Stimulated activated CD8-positive, alpha-beta memory T cell treated with anti-CD3 and anti-CD28 coated beads, Interleukin-15, amount 100 ng/mL, for 1 hour (primary cell): ENCODE measurements around the gene MEX3D.
"Not testable (repeated sequence)": the region's sequence is repeated elsewhere in the genome, so short reads cannot be mapped to it uniquely, and the experiment has no call there.

Source experiments
- DNase-seq: peaks from one replicate; pipeline ENCODE4 v3.0.0-alpha.2; 2020; ENCODE audit warnings: low read depth

The MEX3D gene

DNA sequence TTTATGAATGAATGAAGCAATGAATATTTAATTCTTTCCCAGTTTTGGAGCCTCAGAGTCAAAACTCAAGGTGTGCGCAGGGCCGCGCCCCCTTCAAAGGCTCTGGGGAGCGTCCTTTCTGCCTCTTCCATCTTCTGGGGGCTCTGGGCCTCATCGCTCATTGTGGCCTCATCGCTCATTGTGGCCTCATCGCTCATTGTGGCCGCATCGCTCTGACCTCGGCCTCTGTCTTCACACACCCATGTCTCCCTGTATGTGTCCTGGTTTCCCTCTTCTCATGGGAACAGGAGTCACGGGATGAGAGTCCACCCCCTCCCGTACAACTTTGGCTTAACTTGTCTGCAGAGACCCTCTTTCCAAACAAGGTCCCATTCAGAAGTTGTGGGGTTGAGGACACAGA lies 3.2 kb upstream of the MEX3D start:
- no peak for DNase-seq

- DNase-seq, result no peak
Observed at GRCh38 chr19:1570836-1571235, 2.7 kb upstream of the MEX3D start.

DNA sequence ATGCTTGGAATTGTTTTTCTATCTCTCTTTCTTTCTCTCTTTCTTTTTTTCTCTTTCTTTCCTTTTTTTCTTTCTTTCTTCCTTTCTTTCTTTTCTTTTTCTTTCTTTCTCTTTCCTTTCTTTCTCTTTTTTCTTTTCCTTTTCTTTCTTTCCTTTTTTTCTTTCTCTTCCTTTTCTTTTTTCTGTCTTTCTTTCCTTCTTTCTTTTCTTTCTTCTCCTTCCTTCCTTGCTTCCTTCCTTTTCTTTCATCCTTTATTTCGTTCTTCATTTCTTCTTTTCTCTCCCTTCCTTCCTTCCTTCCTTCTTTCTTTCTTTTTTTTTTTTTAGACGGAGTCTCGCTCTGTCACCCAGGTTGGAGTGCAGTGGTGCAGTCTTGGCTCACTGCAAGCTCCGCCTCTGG lies 1.9 kb upstream of the MEX3D start:
- DNase-seq, result no peak

DNA sequence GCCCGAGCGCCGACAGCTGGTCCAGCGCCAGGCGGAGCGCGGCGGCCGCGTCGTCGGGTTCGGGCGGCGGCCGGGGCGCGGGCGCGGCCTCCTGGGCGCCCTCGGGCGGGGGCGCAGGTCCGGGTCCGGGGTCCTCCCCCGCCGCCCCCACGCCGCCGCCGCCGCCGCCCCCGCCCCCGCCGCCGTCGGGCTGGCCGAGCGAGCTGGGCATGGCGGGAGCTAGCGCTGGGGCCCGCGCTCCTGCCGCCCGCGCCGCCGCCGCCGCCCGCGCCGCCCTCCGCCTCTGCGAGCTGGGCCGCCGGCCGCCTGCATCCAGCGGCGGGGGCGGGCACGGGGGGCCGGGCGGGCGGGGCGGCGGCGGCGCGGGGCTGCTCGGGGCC lies 287 bp downstream of the MEX3D start:
- DNase-seq, result no peak

DNA sequence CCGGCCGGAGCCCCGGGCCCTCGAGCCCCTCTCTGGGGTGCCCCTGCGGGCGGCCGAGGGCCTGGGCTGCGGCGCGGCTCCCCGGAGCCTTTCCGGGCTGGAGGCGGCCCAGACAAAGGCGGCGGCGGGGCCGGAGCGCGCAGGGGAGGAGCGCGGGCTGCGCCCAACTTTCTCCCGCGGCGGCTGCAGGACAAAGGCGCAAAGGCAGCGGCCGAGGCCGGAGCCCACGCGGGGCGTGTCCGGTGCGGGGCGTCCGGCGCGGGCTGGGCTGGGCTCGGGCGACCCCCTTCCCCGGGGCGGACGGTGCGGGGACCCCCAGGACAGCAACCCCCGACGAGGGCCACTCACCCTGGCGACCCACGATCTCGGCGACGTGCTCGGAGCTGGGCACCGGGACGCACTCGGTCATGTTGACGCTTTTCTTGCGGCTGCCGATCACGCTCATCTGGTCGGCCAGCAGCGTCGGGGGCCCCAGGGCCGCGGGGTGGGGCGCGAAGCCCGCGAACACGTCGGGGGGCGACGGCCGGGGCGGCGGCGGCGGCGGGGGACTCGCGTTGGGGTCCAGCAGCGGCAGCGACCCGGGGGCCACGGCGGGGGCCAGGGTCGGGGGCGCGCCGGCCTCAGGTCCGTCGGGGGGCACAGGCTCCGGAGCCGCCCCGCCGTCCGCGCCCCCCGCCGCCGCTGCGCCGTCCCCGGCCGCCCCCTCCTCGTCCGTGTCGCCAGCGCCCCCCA lies 843 bp downstream of the MEX3D start:
- no peak for DNase-seq

DNA sequence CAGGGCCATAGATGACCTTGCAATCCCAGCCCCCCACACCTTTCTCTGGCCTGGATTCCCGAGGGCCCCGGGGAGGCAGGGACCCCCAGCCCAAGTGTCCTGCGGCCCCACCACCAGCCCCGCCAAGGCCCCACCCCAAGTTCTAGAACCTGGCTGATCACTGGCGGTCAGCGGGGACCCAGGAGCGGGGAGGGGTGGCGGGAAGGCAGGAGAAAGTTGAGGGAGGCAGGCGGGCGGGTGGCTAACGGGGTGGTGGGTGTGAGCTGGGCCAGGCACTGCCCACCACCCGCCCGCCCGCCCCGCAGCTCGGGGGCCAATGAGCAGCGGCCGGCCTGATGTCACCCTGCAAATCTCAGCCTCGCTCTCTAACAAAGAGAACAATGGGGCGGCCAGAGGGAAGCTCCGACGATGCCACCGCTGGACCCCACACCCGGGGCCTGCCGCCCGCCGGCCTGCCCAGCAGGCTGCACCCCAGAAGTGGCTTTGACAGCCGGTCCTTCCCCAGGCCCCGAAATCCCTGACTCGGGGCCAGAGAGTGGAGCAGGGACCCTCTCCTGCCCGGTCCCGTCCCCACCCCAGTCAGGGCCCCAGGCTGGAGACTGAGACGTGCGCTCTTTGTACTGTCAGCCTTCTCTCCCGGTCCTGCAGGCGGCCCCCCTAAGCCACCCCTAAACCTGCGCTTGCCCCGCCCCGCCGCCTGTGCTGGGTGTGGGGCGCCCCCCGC lies 1.6 kb downstream of the MEX3D start:
- no peak for DNase-seq

DNA sequence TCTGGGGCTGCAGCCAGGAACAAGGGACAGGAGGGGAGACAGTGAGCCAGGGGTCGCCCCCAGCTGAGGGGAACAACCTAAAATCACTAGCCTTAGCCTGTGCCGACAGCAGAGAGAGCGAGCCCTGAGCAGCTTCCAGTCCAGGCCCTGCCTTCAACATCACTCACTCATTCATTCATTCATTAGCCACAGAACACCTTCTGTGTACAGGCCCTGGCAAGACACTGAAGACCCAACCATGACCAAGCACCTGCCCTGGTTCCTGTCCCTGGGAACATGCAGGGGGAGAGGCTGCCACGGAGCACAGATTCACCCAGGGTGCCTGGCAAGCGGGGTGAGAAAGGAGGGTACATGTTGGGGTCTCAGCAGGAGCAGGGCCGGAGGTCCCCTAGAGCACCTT lies 4.9 kb downstream of the MEX3D start:
- no peak for DNase-seq

- no peak for DNase-seq
Observed at GRCh38 chr19:1561236-1561842, 6.8 kb downstream of the MEX3D start.

- no peak for DNase-seq
Observed at GRCh38 chr19:1560286-1560882, 7.7 kb downstream of the MEX3D start.

DNA sequence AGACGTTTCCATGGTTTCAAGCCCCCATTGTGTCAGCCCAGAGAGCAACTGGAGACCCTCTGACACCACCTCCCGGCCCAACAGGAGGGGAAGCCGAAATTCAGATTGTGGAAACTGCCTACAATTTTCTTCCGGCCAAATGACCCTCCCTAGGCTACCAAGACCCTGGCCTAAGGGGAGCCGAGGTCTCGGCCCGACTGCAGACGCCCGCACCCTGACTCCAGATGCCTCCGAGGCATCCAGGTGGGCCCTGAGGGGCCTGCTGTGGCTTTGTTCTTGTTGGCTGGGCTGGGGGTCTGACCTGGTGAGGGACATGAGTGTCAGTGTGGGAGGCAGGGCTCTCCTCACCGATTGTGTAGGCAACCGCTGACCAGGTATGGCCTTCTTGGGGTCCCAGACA lies 9.6 kb downstream of the MEX3D start:
- DNase-seq, result no peak

DNA sequence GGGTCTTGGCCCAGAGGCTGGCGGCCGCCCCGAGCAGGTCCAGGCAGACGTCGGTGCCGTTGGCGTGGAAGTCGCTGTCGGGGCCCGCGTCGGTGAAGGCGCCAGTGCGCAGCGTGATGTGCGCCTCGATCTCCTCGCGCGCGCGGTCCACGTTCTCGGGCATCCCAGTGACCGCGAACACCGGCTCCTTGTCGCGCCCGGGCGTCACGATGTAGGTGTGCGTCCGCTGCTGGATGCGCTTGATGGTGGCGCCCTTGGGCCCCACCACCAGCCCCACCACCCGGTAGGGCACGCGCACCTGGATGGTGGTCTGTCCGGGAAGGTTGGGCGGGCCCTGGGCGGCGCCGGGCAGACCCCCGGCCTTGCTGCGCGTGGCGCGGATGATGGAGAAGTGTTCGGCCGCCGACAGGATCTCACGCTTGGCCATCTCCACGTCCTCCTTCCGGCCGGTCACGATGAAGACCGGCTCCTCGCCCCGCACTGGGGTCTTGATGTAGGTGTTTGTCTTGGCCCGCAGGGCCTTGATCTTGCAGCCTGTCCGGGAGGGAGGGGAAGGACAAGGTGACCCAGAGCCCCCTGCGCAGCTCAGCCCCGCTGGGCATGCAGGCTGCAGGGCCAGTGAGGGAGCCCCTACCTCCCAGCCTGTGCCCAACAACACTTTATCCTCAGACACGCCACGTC lies 11.6 kb downstream of the MEX3D start:
- no peak for DNase-seq

DNA sequence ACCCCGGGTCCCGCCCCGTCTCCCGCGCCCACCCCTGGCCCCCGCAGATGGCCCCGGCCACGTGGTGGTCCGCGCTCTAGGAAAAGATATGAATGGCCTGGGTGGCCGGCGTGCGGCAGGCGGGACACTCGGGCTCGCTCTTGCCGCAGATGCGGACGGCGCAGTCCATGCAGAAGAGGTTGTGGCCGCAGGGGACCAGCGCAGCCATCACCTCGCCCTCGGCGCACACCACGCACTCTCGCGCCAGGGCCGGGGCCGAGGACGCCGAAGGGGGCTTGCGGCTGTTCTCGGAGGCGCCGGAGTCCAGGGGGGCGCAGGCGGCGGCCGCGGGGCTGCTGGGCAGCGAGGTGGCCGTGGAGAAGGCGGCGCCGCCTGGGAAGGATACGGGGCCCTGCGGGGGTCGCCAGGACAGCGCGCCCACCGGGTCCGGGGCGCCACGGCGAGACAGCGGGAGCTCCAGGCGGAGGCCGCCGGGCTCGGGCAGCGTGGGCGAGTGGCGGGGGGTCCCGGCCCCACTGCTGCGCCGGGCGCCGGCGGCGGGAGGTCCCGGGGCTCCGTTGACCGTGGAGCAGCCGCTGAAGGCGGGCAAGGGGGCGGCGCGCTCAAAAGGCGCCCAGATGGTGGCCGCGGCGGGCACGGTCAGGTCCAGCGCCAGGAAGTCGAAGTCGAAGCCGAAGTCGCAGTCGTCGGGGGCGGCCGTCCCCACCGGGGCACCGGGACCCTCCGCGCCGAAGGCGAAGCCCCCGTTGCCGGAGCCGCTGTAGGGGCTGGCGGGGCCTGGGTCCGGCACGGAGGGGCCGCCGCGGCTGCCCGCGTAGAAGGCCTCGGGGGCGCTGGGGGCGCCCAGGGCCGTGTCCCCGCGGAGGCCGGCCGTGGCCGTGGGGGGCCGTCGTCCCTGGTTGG lies 12.4 kb downstream of the MEX3D start:
- no peak for DNase-seq

DNA sequence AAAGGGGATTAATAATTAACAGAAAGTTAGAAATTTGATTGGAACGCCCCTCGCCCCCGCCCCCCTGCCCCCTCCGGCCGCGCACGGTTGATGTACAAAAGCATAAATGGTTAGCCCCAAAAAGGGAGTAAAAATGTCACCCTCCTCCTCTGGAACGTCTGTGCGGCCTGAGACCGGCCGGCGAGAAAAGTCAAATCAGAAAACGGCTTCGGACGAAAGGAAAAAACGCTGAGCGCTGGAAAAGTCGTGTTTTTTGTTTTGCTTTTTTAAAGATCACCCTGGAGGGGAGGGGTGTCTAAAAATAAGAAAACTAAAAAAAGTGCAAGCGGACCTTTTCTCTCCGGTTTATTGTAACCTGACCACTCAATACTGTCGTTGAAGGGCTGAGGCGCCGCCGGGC lies 13.2 kb downstream of the MEX3D start:
- DNase-seq, result no peak

DNA sequence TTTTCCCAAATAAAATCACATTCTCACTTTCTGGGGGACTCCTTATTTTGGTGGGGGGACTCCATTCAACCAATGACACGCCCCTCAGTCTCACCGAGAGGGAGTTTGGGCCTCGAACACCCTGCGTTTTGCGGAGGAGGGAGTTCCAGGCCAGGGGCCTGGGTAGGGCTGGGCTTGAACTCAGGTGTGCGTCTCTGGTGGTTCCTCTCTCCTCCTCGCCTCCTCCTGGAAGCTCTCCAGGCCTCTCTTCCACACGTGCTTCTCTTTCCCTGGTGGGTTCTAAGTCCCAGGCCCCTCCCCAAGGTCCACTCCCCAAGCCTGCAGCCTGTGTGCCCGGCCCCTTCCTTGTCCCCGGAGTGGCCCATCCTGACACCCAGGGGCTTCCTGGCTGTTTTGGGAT lies 14.7 kb downstream of the MEX3D start:
- DNase-seq, result no peak

DNA sequence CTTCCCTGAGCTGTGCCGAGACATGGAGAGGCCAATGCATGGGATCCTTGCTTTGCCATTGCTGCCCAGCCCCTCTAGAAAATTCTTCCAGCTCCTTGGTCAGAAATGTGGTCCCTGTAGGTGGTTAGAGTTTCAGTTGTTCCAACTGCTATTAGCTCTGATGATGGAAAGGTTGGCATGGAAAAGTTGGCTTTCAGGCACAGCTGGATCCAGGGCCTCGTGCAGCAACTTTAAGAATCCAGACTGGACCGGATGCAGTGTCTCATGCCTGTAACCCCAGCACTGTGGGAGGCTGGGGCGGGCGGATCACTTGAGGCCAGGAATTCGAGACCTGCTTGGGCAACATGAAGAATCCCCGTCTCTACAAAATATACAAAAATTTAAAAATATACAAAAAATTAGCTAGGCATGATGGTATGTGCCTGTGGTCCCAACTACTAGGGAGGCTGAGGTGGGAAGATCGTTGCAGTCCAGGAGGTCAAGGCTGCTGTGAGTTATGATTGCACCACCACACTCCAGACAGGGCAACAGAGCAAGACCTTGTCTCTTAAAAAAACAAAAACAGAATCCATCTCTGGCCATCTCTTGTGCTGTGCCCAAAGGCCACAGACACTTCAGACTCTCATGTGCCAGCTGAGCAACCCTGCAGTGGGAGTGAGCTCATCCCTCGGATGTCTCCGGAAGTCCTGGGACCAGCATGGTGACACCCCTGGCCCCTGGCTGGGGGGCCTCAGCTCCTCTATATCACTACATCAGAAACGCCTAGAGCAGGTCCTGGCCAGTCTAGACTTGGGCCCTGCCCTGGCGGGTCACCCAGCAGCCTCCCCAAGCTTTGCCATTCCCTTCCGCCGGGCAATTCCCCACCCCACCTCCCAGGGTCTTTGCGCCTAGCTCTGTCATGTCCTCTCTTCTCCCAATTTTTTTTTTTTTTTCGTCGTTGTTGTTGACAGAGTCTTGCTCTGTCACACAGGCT lies 16.8 kb downstream of the MEX3D start:
- no peak for DNase-seq

- DNase-seq, result no peak
Observed at GRCh38 chr19:1549332-1549945, 18.7 kb downstream of the MEX3D start.

DNA sequence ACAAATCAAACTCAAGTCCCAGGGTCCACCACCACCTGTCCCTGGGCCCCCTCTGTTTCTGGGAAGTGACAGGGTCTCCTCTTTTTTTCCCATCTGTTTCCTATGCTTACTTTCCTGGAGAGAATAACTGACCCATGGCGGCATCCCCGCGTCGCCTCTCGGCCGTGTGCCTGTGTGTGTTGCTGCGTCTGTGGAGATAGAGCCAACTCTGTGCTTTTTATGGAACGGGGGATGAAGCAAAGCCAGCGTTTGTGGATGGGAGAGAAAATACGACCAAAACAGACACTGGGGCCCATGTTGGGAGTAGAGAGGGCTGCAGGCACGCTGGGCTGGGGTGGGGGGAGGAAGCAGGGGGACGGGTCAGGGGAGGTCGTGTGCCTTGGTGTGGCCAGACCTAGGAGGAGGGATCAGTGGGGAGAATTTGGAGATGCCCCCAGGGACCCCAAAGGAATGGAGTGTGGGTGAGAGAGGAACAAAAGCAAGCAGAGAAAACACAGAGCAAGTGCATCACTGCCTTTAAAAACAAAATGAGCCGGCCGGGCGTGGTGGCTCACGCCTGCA lies 27.7 kb downstream of the MEX3D start:
- no peak for DNase-seq

DNA sequence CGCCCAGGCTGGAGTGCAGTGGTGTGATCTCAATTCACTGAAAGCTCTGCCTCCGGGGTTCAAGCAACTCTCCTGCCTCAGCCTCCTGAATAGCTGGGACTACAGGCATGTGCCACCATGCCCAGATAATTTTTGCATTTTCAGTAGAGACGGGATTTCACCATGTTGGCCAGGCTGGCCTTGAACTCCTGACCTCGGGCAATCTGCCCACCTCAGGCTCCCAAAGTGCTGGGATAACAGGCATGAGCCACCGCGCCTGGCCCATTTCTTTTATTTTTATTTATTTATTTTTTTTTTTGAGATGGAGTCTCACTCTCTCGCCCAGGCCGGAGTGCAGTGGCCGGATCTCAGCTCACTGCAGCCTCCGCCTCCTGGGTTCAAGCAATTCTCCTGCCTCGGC lies 28.4 kb downstream of the MEX3D start:
- DNase-seq, result not testable (repeated sequence)

DNA sequence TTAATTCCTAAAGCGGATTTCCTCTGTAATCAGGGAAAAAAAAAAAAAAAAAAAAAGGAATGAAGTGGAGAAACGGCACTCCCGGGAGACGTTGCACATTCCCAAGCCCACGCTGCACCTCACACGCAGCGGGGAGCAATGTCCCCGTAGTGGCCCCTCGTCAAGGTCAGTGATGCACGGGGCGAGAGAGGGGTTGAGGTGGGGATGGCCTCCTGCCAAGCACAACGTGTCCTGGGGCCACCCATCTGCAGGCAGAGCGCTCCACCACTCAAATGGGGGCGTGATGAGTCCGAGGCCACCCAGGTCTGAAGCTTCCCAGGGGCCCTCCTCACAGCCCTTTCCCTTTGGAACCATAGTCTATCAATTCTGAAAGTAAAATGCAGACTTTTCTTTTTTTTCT lies 29.1 kb downstream of the MEX3D start:
- DNase-seq, result no peak
